GM19238 (cell line): ENCODE results near the gene GBA2.

Source experiments
- DNase-seq: peaks from one replicate; pipeline ENCODE4 v3.0.0; 2011; ENCODE audit warnings: low spot score; ENCODE audit not compliant: insufficient read length

The GBA2 gene

DNA sequence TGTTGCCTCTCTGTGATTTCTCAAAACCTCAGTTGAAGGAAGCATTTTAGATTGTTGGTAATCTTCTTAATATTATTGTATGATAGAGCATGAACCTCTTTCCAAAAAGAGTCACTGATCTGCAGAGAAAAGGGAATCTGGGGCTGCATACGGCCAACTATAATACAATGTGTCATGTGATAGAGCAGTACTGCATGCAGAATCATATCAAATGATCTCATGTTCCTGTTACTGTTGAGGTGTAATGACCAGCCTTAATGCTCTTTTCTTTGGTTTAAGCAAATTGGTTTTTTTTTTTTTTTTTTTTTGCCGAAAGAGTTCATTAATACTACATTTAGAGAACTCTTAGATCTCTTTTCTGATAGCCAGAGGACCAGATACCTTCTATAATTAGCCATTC lies 18.0 kb upstream of the GBA2 start:
- DNase-seq = no peak

DNA sequence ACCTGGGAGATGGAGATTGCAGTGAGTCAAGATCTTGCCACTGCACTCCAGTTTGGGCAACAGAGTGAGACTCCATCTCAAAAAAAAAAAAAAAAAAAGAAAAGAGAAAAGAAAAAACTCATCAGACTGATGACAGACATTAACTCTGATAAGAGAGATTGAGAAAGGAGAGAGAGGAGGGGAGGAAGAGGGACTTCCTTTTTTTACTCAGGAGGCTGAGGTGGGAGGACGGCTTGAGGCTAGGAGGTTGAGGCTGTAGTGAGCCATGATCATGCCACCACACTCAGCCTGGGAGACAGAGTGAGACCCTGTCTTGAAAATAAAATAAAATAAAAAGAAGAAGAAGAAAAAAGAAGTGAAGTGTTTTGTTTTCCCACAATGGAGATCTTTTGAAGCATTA lies 14.8 kb upstream of the GBA2 start:
- no peak for DNase-seq

DNA sequence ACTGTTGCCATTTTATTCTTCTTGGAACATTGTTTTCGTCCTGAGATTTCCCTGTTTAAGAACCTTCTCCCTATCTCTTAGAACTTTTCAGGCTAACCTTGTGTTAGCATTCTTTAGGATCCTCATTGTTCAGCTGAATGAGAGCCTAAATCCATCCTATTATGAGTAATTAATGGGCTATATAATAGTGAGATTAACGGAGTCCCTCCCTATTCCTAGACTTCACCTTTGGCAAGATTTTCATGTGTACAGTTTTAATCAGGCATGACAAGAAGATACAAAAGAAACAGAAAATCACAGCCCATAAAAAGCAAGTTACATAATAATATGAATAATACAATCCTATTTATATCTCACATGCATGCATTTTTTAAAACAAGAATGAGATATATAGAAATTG lies 14.2 kb upstream of the GBA2 start:
- no peak for DNase-seq

- DNase-seq = no peak
These were observed 11.6 kb upstream of the GBA2 start for GRCh38 chr9:35760651-35761050.

DNA sequence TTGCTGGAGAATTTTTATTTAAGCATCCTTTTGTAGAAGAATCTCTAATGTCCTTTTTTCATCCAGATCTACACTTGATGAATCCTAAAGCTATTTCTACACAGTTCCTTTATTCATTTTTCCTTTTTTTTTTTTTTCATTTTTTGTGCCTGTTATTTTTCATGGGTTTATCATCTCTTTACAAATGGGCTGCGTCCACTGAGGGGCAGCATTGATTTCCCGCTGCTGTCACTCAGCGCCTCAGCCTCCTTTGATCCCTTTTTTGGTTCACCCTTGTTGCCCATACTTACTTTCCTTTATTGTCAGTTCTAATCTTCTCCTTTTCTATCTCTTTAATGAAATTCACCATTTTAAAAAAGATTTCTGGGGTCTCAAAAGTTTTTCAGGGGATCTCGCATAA lies 10.8 kb upstream of the GBA2 start:
- no peak for DNase-seq

- DNase-seq = no peak
These were observed 9.5 kb upstream of the GBA2 start for GRCh38 chr9:35758475-35759050.

GRCh38 chr9:35757892-35758275 lies 8.9 kb upstream of the GBA2 start:
- DNase-seq = no peak

DNA sequence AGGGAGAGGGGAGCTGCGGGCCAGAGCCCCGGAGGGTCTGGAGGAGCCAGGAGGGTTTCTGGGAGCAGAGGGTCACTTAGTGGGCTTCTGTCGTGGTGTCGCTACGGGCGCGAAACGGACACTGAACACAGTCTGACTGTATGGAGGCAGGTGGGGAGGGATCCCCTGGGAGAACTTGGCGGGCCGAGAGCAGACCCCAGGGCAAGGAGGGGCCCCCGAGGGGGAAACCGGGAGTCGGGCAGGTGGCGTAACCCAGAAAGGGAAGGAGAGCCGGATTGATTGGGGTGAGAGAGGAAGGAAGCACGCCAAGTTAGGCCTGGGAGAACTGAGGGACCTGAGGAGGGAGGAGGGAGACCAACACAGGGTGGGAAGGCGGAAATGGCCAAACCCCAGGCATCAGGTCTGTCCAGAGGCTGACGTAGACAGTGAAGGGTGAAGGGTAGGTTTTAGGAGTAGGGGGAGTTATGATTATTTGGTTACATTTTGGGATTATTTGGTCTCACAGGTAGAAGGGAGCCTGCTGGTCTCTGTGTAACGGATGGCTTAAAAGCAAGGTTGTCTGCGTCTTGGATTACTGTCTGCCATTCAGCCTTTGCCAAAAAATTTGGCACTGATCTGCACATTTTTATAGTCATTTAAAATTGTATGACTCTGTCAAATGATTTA lies 8.3 kb upstream of the GBA2 start:
- peak; percentile 16 for DNase-seq

DNA sequence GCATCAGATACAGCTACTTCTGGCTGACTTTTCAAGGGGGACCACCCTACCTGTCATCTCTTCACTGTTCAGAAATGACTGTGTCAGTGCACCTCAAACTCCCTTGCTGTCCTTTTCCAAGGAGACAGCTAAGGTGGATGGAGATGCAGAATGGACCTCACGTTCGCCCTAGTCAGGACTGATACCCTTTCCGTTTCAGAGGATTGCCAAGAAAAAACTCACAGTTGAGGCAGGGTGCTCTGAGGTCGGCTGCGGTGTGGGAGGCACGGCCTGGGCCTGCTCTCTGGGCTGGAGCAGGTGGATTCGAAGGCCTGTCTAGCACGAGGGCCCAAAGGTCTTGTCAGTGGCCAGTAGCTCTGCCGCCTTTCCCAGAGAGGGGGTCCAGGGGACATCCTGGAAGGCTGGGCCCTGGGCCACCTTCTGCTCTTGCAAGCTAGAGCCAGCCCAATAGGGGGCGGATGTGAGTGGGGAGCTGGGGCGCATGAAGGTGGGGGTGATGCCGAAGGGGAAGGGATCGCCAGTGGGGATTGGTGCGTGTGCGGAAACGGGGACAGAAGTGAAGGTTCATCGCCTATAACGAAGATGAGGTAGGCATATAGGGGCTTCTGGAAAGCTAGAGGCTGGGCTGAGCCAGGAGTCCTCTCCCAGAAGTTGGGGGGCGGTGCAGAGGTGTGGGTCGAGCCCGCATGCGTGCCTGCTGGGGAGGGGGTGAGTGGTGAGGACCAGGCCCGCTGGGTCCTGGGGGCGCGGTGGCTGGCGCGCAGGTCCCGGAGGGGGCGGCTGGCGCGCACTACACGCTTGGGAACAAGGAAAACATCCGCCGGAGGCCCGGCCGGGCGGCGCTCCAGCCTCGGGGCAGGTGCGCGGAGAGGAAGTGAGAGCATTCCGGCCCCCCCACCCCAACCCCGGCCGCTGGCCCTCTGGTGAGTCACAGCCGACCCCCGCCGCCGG lies 7.5 kb upstream of the GBA2 start:
- DNase-seq = peak; percentile 40

- no peak for DNase-seq
These were observed 6.0 kb upstream of the GBA2 start for GRCh38 chr9:35755071-35755470.

DNA sequence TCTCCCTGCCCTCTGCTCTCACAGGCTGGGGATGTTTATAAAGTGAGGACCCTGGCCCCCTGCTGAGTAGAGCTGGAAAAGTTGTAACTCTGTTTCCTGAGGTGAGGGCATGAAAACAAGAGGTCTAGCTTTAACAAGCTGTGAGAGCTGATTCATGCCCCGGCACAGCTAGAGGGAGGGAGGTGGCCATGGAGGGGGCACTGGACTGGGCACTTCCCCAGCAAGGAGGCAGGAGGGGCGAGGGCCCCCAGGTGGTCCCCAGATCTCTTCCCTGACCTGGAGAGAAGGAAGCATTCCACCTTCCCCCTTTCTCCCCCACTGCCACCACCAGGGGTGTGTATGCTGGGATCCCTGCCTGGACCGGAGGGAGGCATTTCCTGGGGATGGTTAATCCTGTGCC lies 5.2 kb upstream of the GBA2 start, which contains the start of gene MSMP:
TSS of gene MSMP (minus strand) at position 13 of the 400 bp plus-strand sequence. CDS start 147 bp downstream, outside the sequence.
- no peak for DNase-seq

DNA sequence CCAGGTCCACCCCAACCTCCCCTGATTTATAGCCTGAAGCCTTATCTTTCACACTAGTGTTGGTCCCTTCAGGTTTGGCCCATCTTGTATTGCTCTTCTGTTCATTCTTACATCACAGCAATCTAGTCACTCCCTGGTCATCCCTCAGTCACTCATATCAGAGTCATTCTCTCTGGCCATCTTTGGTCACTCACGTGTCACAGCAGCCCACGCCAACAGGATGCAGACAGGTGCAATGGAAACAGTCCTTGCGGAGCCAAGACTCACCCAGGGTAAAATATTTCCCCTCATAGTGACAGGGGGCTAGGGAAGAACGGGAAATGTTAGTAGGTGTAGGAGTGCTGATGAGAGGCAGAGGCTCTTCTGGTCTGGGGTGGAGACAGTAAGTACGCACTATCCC lies 4.4 kb upstream of the GBA2 start:
- DNase-seq = no peak

GRCh38 chr9:35750256-35750531 lies 1.2 kb upstream of the GBA2 start:
- no peak for DNase-seq

GRCh38 chr9:35749515-35750255 lies 657 bp upstream of the GBA2 start:
- no peak for DNase-seq

- no peak for DNase-seq
These were observed 678 bp downstream of the GBA2 start for GRCh38 chr9:35748242-35748857.

- DNase-seq = no peak
These were observed 2.4 kb downstream of the GBA2 start for GRCh38 chr9:35746583-35746982.

- DNase-seq = no peak
These were observed 3.5 kb downstream of the GBA2 start for GRCh38 chr9:35745569-35745968.

DNA sequence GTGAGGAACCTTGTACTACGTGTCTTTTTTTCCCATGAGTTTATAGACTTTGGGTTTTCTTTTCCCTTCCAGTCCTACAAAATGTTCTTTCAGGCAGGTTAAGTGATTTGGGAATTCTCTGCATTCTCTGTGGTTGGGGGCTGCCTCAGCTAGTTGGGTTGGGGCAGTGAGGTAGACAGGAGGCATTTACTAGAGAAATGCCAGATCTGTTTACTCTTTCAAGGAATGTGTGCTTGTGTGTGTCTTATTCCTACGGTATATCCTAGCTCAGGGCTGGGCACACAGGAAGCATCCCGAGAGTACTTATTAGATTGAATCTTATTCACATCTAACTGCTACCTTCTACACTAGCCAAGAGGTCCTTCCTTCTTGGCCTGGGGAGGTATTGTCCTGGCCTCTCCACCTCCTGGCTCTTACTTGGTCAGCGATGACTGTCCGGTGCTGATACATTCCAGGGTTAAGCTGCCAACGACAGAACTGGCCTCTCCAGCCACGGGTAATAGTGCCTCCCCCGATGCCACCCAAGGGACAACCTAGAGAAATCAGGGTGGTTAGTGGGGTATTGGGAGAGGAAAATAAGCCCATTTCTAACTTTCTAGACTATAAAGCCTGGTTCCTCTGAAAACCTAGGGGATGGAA lies 5.0 kb downstream of the GBA2 start:
- no peak for DNase-seq

DNA sequence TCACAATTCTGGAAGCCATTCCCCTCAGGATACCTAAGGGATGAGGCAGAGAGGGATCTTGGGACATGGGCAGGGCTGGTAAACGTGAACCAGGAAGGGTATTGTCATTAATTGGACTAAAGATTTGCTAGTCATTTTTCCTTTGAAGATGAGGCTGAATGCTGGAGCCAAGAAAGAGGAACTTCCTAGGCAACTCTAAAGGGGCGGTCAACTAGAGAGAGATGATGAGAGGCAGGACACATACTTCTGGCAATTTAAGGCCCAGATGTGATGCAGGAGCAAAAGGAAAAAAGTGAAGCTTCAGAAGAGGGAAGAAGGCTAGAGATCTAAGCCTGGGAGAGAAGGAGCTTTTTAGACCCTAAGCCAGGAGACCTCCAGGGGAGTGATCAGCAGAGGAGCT lies 5.6 kb downstream of the GBA2 start:
- DNase-seq = no peak

GRCh38 chr9:35741740-35742139 lies 7.3 kb downstream of the GBA2 start:
- no peak for DNase-seq

- no peak for DNase-seq
These were observed 8.8 kb downstream of the GBA2 start for GRCh38 chr9:35740243-35740642.
